HT1080 (cell line): ENCODE measurements around the gene NLGN1. TPM values are rescaled to one million over a fixed set of nuclear protein-coding genes. Genes with fewer than 3 reads are reported as not detected.

Experiments used
- DNase-seq: peaks from one replicate; pipeline ENCODE4 v3.0.0-alpha.2; 2015; ENCODE audit warnings: low read depth
- total RNA-seq: library from RNA; depleted of rRNA; stranded (reverse); fragments of >200 nt; shearing (Covaris generic); gene quantifications from 2 replicates; pipeline ENCODE4 v1.2.3, GENCODE V29; 2014

NLGN1 gene
- total RNA-seq, 1 experiment from 2014 or later = 1.6 TPM

- DNase-seq = peak; percentile 35
Measured at GRCh38 chr3:173826901-173827609, 429.5 kb downstream of the NLGN1 start.

- no peak for DNase-seq
Measured at GRCh38 chr3:173838644-173839043, 441.1 kb downstream of the NLGN1 start.

GRCh38 chr3:173839859-173840258, 442.3 kb downstream of the NLGN1 start:
- no peak for DNase-seq

GRCh38 chr3:173841334-173841733, 443.8 kb downstream of the NLGN1 start:
- no peak for DNase-seq

GRCh38 chr3:173843060-173843459, 445.5 kb downstream of the NLGN1 start:
- no peak for DNase-seq

- DNase-seq = no peak
Measured at GRCh38 chr3:173846584-173846983, 449.0 kb downstream of the NLGN1 start.

GRCh38 chr3:173849489-173849888, 451.9 kb downstream of the NLGN1 start:
- no peak for DNase-seq

GRCh38 chr3:173857154-173857553, 459.6 kb downstream of the NLGN1 start:
- DNase-seq = no peak

- no peak for DNase-seq
Measured at GRCh38 chr3:173862701-173863100, 465.2 kb downstream of the NLGN1 start.

GRCh38 chr3:173863551-173863950, 466.0 kb downstream of the NLGN1 start:
- DNase-seq = no peak

GRCh38 chr3:173865900-173866498, 468.5 kb downstream of the NLGN1 start:
- DNase-seq = no peak

GRCh38 chr3:173869766-173870165, 472.2 kb downstream of the NLGN1 start:
- DNase-seq = no peak

GRCh38 chr3:173870976-173871375, 473.4 kb downstream of the NLGN1 start:
- DNase-seq = peak; percentile 23

GRCh38 chr3:173875790-173876189, 478.2 kb downstream of the NLGN1 start:
- no peak for DNase-seq

- DNase-seq = no peak
Measured at GRCh38 chr3:173876476-173876875, 478.9 kb downstream of the NLGN1 start.

GRCh38 chr3:173887888-173888287, 490.3 kb downstream of the NLGN1 start:
- DNase-seq = no peak

GRCh38 chr3:173889596-173889995, 492.1 kb downstream of the NLGN1 start:
- DNase-seq = no peak

- no peak for DNase-seq
Measured at GRCh38 chr3:173890091-173890490, 492.5 kb downstream of the NLGN1 start.

GRCh38 chr3:173891272-173892100, 493.9 kb downstream of the NLGN1 start:
- DNase-seq = no peak

- DNase-seq = peak; percentile 82
Measured at GRCh38 chr3:173892547-173892946, 495.0 kb downstream of the NLGN1 start.

- peak; percentile 82 for DNase-seq
Measured at GRCh38 chr3:173893066-173893465, 495.5 kb downstream of the NLGN1 start.

GRCh38 chr3:173893835-173894234, 496.3 kb downstream of the NLGN1 start:
- DNase-seq = no peak
